Immature natural killer cell (primary cell): ENCODE results near the gene LRRC71. TPM values are rescaled to one million over a fixed set of nuclear protein-coding genes. Genes with fewer than 3 reads are reported as not detected.

Experiments used
- DNase-seq, 3 donors: peaks; one replicate each; pipeline ENCODE4 v3.0.0; 2022; ENCODE audit warnings: mixed read lengths in 1 of 3
- H3K27ac Mint-ChIP-seq, 6 donors: one replicate each; pipeline ENCODE4 v1.8.0; 2020; ENCODE audit warnings: mixed read lengths in 6 of 6, mild to moderate bottlenecking in 5 of 6, inconsistent platforms in 4 of 6, moderate library complexity in 3 of 6
- H3K27me3 Mint-ChIP-seq, 3 donors: one replicate each; pipeline ENCODE4 v1.8.0; 2020 to 2021; ENCODE audit warnings: low read depth in 3 of 3, mild to moderate bottlenecking in 3 of 3, mixed read lengths in 3 of 3, moderate library complexity in 3 of 3, inconsistent platforms in 1 of 3
- H3K36me3 Mint-ChIP-seq, 3 donors: one replicate each; pipeline ENCODE4 v1.8.0; 2020; ENCODE audit warnings: mixed read lengths in 3 of 3, inconsistent platforms in 2 of 3, mild to moderate bottlenecking in 2 of 3
- H3K4me1 Mint-ChIP-seq, 2 donors: one replicate each; pipeline ENCODE4 v1.8.0; 2020; ENCODE audit warnings: inconsistent platforms in 2 of 2, mild to moderate bottlenecking in 2 of 2, mixed read lengths in 2 of 2, moderate library complexity in 1 of 2
- H3K4me3 Mint-ChIP-seq, 5 donors: one replicate each; pipeline ENCODE4 v1.8.0; 2020; ENCODE audit warnings: mild to moderate bottlenecking in 5 of 5, mixed read lengths in 5 of 5, inconsistent platforms in 3 of 5, moderate library complexity in 3 of 5
- H3K9me3 Mint-ChIP-seq, 6 donors: one replicate each; pipeline ENCODE4 v1.8.0; 2020; ENCODE audit warnings: mild to moderate bottlenecking in 6 of 6, mixed read lengths in 6 of 6, inconsistent platforms in 4 of 6, moderate library complexity in 3 of 6
- polyA plus RNA-seq, 3 donors: library from polyadenylated mRNA; unstranded; fragments of 300-500 nt; fragmentation: Illumina TruSeq; gene quantifications; one replicate each; pipeline ENCODE4 v1.2.3, GENCODE V29; 2021

The LRRC71 gene
- polyA plus RNA-seq, 3 donors from 2014 or later: not detected

DNA sequence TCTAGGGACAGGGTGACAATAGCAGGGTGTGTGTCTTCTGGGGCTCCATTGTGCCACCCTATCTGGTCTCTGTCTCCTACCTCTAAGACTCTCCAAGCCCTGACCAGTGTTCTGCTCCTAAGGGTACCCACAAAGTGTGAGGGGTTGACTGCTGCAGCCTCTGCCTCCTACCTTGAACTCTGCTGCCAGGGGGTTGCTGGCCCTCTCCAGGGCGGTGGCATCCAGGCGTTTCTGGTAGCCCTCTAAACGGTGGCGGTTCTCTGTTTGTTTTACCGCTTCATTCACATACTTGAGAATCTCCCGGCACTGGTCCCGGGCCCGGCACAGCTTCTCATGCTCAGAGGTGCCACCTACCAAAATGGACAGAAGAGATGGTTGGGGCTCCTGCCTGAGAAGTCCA, 24.4 kb downstream of the LRRC71 start:
- no peak overlapping the region for H3K27ac Mint-ChIP-seq
- H3K4me3 Mint-ChIP-seq: no peak overlapping the region
- H3K27me3 Mint-ChIP-seq: peaks cover 2 to 4% (median 2%) of the 10 kb centered on the region in 3 donors
- DNase-seq: no peak
- no peaks in the 10 kb centered on the region for H3K9me3 Mint-ChIP-seq
- no peaks in the 10 kb centered on the region for H3K36me3 Mint-ChIP-seq
- no peaks in the 10 kb centered on the region for H3K4me1 Mint-ChIP-seq

GRCh38 chr1:156945881-156946661, 25.6 kb downstream of the LRRC71 start:
- Mint-ChIP-seq H3K4me1 (no peaks in the 10 kb centered on the region), H3K27ac (no peak overlapping the region), H3K4me3 (no peak overlapping the region), H3K9me3 (no peaks in the 10 kb centered on the region), H3K36me3 (no peaks in the 10 kb centered on the region), H3K27me3 (peaks cover 2 to 4% (median 3%) of the 10 kb centered on the region in 3 donors)
- no peak for DNase-seq

- peaks cover 1 to 4% (median 3%) of the 10 kb centered on the region in 3 donors for H3K27me3 Mint-ChIP-seq
- no peak for DNase-seq
- no peaks in the 10 kb centered on the region for H3K4me1 Mint-ChIP-seq
- H3K27ac Mint-ChIP-seq: no peak overlapping the region
- no peaks in the 10 kb centered on the region for H3K36me3 Mint-ChIP-seq
- no peak overlapping the region for H3K4me3 Mint-ChIP-seq
- no peaks in the 10 kb centered on the region for H3K9me3 Mint-ChIP-seq
Measured at GRCh38 chr1:156947127-156947526, 26.7 kb downstream of the LRRC71 start.

GRCh38 chr1:156947818-156948525, 27.5 kb downstream of the LRRC71 start:
- H3K9me3 Mint-ChIP-seq: no peaks in the 10 kb centered on the region
- H3K4me3 Mint-ChIP-seq: no peak overlapping the region
- H3K27me3 Mint-ChIP-seq: peaks cover 1 to 4% (median 3%) of the 10 kb centered on the region in 3 donors
- no peak overlapping the region for H3K27ac Mint-ChIP-seq
- no peaks in the 10 kb centered on the region for H3K4me1 Mint-ChIP-seq
- H3K36me3 Mint-ChIP-seq: no peaks in the 10 kb centered on the region
- DNase-seq: no peak

DNA sequence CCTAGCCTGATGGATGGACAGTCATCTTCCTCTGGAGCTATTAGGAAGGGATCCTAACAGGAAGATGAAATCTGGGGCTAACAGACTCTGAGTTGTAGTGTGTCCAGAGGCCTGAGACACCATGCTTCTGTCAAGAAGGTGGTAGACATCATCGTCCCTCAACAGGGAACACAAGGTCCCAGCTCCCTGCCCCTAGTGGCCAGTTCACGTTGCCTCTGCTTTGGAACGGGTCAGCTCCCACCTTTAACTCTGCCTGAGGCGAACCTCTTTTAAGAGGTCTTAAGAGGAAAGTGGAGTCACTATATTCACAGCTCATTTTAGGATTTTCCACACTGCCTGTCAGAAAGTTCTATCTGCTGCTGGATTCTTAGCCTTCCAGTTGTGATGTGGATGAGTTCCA, 28.3 kb downstream of the LRRC71 start:
- no peak for DNase-seq
- Mint-ChIP-seq H3K36me3 (no peaks in the 10 kb centered on the region), H3K4me1 (no peaks in the 10 kb centered on the region), H3K27me3 (peaks cover 1 to 4% (median 3%) of the 10 kb centered on the region in 3 donors), H3K4me3 (no peak overlapping the region), H3K9me3 (no peaks in the 10 kb centered on the region), H3K27ac (no peak overlapping the region)

DNA sequence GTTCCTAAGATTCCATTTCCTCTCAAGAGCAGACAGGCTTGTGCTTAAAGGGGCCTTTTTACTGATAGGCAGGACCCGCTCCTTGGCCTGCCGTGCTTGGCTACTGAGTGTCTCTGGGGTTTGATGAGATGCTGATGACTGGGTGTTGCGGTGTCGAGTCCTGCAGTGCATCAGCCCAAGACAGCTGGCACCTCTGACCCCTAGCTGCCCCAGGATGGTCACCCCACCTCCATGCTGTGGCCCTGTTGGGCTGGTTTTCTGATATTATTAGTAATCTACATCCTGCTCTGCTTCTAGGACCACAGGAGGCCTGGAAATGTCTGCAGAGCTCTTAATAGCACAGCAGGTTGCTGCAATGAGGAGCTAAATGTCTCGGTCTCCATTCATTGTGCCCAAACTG, 28.7 kb downstream of the LRRC71 start:
- H3K36me3 Mint-ChIP-seq: no peaks in the 10 kb centered on the region
- H3K4me3 Mint-ChIP-seq: no peak overlapping the region
- no peaks in the 10 kb centered on the region for H3K4me1 Mint-ChIP-seq
- H3K27me3 Mint-ChIP-seq: peaks cover 1 to 3% (median 3%) of the 10 kb centered on the region in 3 donors
- no peak overlapping the region for H3K27ac Mint-ChIP-seq
- no peaks in the 10 kb centered on the region for H3K9me3 Mint-ChIP-seq
- no peak for DNase-seq

DNA sequence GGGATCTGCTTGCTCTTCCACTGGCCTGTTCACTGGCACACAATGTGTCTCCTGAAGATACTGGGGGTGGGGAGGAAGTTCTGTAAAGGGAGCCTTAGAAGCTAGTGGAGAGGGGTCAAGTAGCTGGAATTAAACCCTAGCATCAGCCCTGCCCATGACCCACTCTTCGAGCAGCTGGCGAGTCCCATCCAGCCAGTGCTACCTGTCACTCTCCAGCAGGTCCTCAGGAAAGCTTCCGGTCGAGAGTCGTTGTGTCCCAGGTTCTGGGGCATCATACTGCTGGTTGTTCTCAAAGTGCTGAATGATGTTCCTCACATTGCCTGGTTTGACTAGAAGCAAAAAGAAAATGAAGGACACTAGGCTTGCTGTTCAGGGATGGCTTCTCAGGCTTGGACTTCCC, 30.9 kb downstream of the LRRC71 start:
- no peak for DNase-seq
- no peaks in the 10 kb centered on the region for H3K36me3 Mint-ChIP-seq
- no peak overlapping the region for H3K27ac Mint-ChIP-seq
- no peaks in the 10 kb centered on the region for H3K4me1 Mint-ChIP-seq
- no peaks in the 10 kb centered on the region for H3K9me3 Mint-ChIP-seq
- peaks cover 1 to 7% (median 4%) of the 10 kb centered on the region in 3 donors for H3K27me3 Mint-ChIP-seq
- H3K4me3 Mint-ChIP-seq: no peak overlapping the region

GRCh38 chr1:156953571-156953970, 33.1 kb downstream of the LRRC71 start:
- Mint-ChIP-seq H3K27ac (no peak overlapping the region), H3K36me3 (no peaks in the 10 kb centered on the region)

DNA sequence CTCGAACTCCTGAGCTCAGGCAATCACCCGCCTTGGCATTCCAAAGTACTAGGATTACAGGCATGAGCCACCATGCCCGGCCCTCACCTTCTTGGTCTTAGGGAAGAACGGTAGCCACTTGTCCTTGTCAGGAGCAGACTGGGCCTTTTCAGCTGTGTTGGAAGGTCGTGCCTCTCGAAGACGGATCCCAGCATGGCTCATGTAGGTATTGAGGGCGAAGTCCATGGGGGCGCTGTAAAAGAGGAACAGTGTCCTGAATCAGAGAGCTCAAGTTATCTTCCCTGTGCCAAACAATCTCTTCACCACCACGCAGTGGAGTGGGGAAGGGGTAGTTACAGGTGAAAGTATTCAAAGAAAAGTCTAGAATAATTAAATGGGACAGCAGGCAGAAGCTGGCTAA, 35.9 kb downstream of the LRRC71 start:
- H3K27me3 Mint-ChIP-seq: peaks cover 2 to 11% (median 9%) of the 10 kb centered on the region in 3 donors
- H3K4me1 Mint-ChIP-seq: no peaks in the 10 kb centered on the region
- H3K4me3 Mint-ChIP-seq: no peak overlapping the region
- DNase-seq: no peak
- no peaks in the 10 kb centered on the region for H3K36me3 Mint-ChIP-seq
- H3K27ac Mint-ChIP-seq: no peak overlapping the region
- H3K9me3 Mint-ChIP-seq: no peaks in the 10 kb centered on the region

More at GRCh38 chr1:156953571-156953970, 33.1 kb downstream of the LRRC71 start:
- H3K27me3 Mint-ChIP-seq: peaks cover 3 to 11% (median 4%) of the 10 kb centered on the region in 3 donors
- no peaks in the 10 kb centered on the region for H3K9me3 Mint-ChIP-seq
- no peak overlapping the region for H3K4me3 Mint-ChIP-seq
- no peaks in the 10 kb centered on the region for H3K4me1 Mint-ChIP-seq
- no peak for DNase-seq

- Mint-ChIP-seq H3K4me3 (no peak overlapping the region), H3K4me1 (no peaks in the 10 kb centered on the region), H3K36me3 (no peaks in the 10 kb centered on the region), H3K9me3 (no peaks in the 10 kb centered on the region), H3K27ac (no peak overlapping the region), H3K27me3 (peaks cover 2 to 13% (median 9%) of the 10 kb centered on the region in 3 donors)
- DNase-seq: no peak
Measured at GRCh38 chr1:156957634-156958033, 37.2 kb downstream of the LRRC71 start.

- Mint-ChIP-seq H3K36me3 (no peaks in the 10 kb centered on the region), H3K27ac (no peak overlapping the region), H3K4me3 (no peak overlapping the region), H3K27me3 (peaks cover 2 to 13% (median 9%) of the 10 kb centered on the region in 3 donors), H3K9me3 (no peaks in the 10 kb centered on the region), H3K4me1 (peaks cover 4% of the 10 kb centered on the region in 2 donors)
- no peak for DNase-seq
Measured at GRCh38 chr1:156958247-156958714, 37.8 kb downstream of the LRRC71 start.

DNA sequence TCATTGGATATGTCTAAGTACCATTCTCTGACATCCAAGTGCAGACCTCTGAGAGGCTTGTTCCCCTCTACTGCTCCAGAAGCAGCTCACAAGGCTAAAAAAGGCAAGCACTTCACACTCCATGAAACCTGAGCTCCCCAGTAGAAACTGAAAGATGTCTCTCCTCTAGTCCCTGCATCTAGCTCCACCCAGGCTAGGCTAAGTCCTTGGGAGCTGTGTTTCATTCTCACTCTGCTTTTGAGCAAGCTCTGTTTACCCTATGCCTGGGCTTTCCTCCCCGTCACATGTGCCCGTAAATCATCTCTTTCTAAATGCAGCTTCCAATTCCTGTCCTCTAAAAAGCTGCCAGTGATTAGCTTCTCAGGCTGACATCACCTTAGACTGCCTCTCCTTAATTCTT, 39.0 kb downstream of the LRRC71 start:
- no peak overlapping the region for H3K4me3 Mint-ChIP-seq

GRCh38 chr1:156959925-156960324, 39.5 kb downstream of the LRRC71 start:
- no peak for DNase-seq
- peaks cover 2 to 12% (median 5%) of the 10 kb centered on the region in 3 donors for H3K27me3 Mint-ChIP-seq
- no peak overlapping the region for H3K4me3 Mint-ChIP-seq
- H3K27ac Mint-ChIP-seq: no peak overlapping the region
- H3K4me1 Mint-ChIP-seq: peaks cover 13 to 15% of the 10 kb centered on the region in 2 donors
- H3K36me3 Mint-ChIP-seq: no peaks in the 10 kb centered on the region
- H3K9me3 Mint-ChIP-seq: no peaks in the 10 kb centered on the region

More for the DNA sequence above, 39.0 kb downstream of the LRRC71 start:
- H3K27ac Mint-ChIP-seq: no peak overlapping the region
- no peak for DNase-seq
- H3K36me3 Mint-ChIP-seq: no peaks in the 10 kb centered on the region
- peaks cover 2 to 13% (median 9%) of the 10 kb centered on the region in 3 donors for H3K27me3 Mint-ChIP-seq
- H3K9me3 Mint-ChIP-seq: no peaks in the 10 kb centered on the region
- H3K4me1 Mint-ChIP-seq: peaks cover 13 to 15% of the 10 kb centered on the region in 2 donors

- no peak for DNase-seq
- Mint-ChIP-seq H3K4me3 (no peak overlapping the region), H3K27ac (no peak overlapping the region), H3K9me3 (no peaks in the 10 kb centered on the region), H3K4me1 (peaks cover 13 to 15% of the 10 kb centered on the region in 2 donors), H3K27me3 (peaks cover 2 to 9% (median 8%) of the 10 kb centered on the region in 3 donors), H3K36me3 (no peaks in the 10 kb centered on the region)
Measured at GRCh38 chr1:156961709-156962108, 41.3 kb downstream of the LRRC71 start.
